Duodenal mucosa (tissue), 2 donors: Measurements from ENCODE around the gene C10orf90.

ENCODE experiments used
- H3K27ac ChIP-seq: one replicate; pipeline ENCODE4 v1.7.0; 2013; ENCODE audit warnings: low read depth, low read length
- H3K27me3 ChIP-seq, 2 donors: one replicate each; pipeline ENCODE4 v1.7.0; 2013; ENCODE audit warnings: low read length in 2 of 2, control low read depth in 1 of 2; ENCODE audit not compliant: insufficient read depth in 2 of 2, control insufficient read depth in 1 of 2
- H3K36me3 ChIP-seq, 2 donors: one replicate each; pipeline ENCODE4 v1.7.0; 2013; ENCODE audit warnings: low read length in 2 of 2, control low read depth in 1 of 2; ENCODE audit not compliant: insufficient read depth in 2 of 2, control insufficient read depth in 1 of 2
- H3K4me1 ChIP-seq, 2 donors: one replicate each; pipeline ENCODE4 v1.7.0; 2013; ENCODE audit warnings: low read length in 2 of 2, control low read depth in 1 of 2; ENCODE audit not compliant: insufficient read depth in 2 of 2, control insufficient read depth in 1 of 2
- H3K4me3 ChIP-seq, 2 donors: one replicate each; pipeline ENCODE4 v1.7.0; 2013; ENCODE audit warnings: low read length in 2 of 2, low read depth in 1 of 2
- H3K9ac ChIP-seq, 2 donors: one replicate each; pipeline ENCODE4 v1.7.0; 2013; ENCODE audit warnings: low read length in 2 of 2, low read depth in 1 of 2
- H3K9me3 ChIP-seq, 2 donors: one replicate each; pipeline ENCODE4 v1.7.0; 2013; ENCODE audit warnings: low read length in 2 of 2, control low read depth in 1 of 2; ENCODE audit not compliant: control insufficient read depth in 1 of 2

Gene C10orf90

DNA sequence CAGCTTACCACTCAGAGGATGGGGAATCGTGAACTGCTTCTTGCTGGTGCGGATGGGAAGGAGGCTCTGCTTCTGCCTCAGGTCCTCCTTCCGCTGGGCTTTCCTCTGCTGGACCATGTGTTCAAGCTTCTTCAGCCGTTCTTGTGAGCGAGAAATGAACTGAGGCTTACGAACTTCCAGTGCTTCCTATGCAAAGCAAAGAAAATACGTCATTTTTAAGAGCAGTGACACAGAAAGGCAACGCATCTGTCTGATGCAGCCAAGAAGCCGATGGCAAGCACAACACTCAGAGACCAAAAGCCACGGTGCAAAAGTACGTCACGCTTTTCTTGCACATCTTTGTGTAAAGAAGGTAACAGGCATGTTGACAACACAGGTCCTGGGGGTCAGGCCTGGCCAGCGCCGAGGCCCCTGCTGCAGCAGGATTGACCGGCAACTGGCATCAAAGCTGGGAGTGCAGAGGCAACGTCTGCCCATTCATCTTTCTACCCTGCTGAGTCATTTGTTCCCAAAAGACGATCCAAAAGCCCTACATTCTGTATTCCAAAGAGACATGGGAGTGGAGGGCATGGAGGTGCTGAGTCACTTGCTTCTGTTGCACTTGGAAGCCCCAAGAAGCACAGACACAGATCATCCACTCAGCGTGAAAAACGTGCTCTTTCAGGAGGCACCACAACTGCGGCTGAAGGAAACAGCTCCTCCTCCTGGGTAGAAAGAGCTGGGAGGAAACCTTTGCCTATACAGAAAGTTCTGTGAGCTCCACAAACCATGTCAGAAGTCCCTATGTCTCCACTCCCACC, 211.3 kb downstream of the C10orf90 start:
- no peak overlapping the region for H3K9ac ChIP-seq
- no peaks in the 10 kb centered on the region for H3K9me3 ChIP-seq
- no peaks in the 10 kb centered on the region for H3K36me3 ChIP-seq
- no peak overlapping the region for H3K27ac ChIP-seq
- no peaks in the 10 kb centered on the region for H3K27me3 ChIP-seq
- peaks cover 0 to 5% of the 10 kb centered on the region in 2 donors for H3K4me1 ChIP-seq
- H3K4me3 ChIP-seq: no peak overlapping the region

DNA sequence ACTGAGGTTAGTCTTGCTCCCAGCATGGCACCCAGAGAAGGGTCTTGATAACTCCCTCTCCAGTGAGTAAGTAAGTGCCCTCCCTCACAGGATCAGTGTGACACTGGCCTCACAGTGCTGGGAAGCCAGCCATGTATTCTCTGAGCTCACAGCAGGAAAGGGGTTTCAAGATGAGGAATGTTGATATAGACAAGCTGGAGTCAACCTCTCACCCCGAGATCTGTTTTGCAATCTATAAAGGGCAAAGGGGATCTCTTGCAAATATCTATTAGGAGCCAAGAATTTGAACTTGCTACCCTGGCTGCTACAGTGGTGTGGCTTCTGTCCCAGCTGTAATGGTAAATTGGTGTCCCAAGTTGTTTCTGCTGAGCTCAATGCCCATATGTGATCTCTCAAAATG, 212.0 kb downstream of the C10orf90 start:
- H3K36me3 ChIP-seq: no peaks in the 10 kb centered on the region
- H3K27me3 ChIP-seq: no peaks in the 10 kb centered on the region
- H3K9ac ChIP-seq: no peak overlapping the region

DNA sequence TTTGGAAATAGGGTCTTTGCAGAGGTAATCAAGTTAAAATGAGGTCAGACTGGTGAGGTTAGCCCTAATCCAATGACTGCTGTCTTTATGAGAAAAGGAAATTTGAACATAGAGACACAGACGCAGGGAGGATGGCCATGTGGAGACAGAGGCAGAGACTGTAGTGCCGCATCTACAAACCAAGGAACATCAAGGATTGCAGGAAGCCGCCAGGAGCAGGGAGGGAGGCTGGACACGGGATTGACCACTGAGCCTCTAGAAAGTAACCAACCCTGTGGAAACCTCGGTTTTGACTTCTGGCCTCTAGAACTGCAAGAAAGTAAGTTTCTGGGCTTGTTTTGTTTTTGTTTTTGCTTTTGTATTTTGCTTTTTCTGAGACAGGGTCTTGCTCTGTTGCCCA, 213.9 kb downstream of the C10orf90 start:
- H3K36me3 ChIP-seq: no peaks in the 10 kb centered on the region
- no peaks in the 10 kb centered on the region for H3K9me3 ChIP-seq
- H3K27ac ChIP-seq: no peak overlapping the region
- H3K9ac ChIP-seq: no peak overlapping the region
- H3K4me3 ChIP-seq: no peak overlapping the region
- peaks cover 0 to 5% of the 10 kb centered on the region in 2 donors for H3K4me1 ChIP-seq
- no peaks in the 10 kb centered on the region for H3K27me3 ChIP-seq

More for the DNA sequence above, 212.0 kb downstream of the C10orf90 start:
- Histone ChIP-seq H3K4me1 (peaks cover 0 to 5% of the 10 kb centered on the region in 2 donors), H3K4me3 (no peak overlapping the region), H3K27ac (no peak overlapping the region), H3K9me3 (no peaks in the 10 kb centered on the region)

DNA sequence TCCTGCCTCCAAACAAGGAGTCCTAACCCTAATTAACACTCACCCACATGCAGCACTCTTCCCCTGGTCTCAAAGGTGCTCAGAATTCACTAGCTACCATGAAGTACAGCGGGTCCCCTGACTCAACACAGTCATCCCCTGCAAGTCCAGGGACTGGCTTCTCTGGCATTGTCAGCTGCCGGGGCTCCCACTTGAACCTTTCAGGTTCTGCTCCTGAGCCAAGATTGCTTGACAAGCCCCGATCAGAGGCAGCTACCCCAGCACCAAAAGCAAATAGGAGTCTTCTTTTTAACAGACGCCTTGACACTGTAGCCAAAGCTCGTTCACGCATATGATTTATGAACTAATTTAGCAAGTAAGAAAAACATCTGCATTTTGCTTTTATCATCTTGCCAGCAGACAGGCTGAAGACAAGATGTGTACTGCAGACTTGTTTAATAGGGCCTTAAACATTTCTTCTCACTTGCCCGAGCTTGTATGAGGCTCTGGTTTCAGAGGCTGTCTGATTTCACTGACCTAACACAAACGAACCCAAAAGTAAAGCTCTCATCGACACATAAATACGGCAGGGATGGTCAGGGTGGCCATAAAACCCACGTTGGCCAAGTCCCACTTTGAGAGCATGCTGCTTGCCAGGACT, 214.6 kb downstream of the C10orf90 start:
- H3K9me3 ChIP-seq: no peaks in the 10 kb centered on the region
- H3K27me3 ChIP-seq: no peaks in the 10 kb centered on the region
- H3K36me3 ChIP-seq: no peaks in the 10 kb centered on the region
- H3K4me3 ChIP-seq: no peak overlapping the region
- H3K9ac ChIP-seq: no peak overlapping the region
- peaks cover 0 to 5% of the 10 kb centered on the region in 2 donors for H3K4me1 ChIP-seq
- no peak overlapping the region for H3K27ac ChIP-seq

DNA sequence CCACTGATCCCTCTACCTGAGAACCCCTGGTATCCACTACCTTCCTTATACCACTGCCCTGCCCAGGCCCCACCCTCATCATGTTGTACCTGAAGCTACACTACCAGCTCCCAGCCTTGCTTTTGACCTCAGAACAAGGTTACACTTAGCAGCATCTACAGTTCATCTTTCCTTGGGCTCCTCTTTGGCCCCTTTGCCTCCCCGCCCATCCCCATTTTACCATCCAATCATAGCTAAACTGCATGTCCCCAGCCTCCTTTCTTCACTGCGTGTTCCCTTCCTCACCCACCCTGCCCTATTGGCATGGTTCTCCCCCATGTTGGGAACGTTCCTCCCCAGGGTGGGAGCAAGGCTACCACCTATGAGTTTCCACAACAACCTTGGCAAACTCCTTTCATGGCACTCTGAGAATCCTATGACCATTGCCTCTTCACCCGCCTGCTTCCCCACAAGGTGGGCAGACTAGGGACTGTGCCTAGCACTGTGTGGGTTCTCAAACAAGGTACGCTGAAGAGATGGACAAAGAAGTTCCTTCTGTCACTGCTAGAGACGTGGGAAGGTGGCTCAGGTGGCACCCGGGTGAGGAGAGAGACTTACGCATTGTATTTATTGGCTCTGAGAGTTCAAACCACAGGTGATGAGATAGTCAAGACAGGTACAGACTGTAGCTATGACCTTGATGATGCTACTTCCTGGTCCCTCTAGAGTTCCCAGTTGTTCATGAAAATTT, 215.3 kb downstream of the C10orf90 start:
- Histone ChIP-seq H3K27me3 (no peaks in the 10 kb centered on the region), H3K27ac (no peak overlapping the region), H3K4me1 (peaks cover 0 to 4% of the 10 kb centered on the region in 2 donors), H3K9ac (no peak overlapping the region), H3K4me3 (no peak overlapping the region), H3K36me3 (no peaks in the 10 kb centered on the region), H3K9me3 (no peaks in the 10 kb centered on the region)

DNA sequence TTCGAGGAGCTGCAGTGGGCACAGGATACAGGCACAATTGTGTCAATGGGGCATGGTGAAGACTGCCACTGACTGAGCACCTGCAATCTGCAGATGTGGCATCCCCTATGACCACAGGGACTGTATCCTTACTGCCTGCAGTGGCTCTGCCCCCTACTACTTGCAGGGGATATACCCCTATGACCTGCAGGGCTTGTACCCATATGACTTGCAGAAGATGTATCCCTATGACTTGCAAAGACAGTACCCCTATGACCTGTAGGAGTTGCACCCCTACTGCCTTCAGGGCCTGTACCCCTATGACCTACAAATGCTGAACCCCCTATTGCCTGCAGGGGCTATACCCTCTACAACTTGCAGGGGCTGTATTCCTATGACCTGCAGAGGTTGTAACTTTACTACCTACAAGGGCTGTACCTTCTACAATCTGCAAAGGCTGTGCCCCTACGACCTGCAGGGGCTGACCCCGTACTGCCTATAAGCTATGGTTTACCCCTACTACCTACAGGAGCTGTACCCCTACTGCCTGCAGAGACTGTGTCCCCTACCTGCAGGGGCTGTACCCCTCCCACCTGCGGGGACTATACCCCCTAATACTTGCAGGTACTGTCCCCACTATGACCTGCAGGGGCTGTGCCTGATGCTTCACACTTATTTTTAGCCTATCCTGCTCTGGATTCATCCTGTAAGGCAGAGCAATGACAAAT, 216.3 kb downstream of the C10orf90 start:
- no peak overlapping the region for H3K9ac ChIP-seq
- no peak overlapping the region for H3K4me3 ChIP-seq
- H3K9me3 ChIP-seq: no peaks in the 10 kb centered on the region
- no peaks in the 10 kb centered on the region for H3K27me3 ChIP-seq
- H3K4me1 ChIP-seq: no peaks in the 10 kb centered on the region
- no peaks in the 10 kb centered on the region for H3K36me3 ChIP-seq
- H3K27ac ChIP-seq: no peak overlapping the region

DNA sequence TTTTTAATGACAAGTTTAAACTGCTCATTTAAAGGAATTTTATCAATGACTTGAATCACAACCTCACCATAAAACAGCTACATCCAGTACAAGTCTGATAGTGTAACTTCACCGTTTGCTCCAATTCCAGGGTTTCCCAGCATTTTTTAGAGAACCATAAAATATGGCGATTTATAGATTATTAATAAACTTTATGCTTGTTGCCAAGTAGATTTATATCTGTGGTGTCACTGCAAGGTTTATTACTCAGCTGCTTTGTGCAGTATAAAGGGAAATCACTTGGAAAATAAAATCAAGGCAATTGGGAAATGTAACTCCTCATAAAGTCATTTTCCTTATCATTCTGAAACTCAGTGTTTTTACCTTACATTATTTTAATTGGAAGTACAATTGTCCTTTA, 218.2 kb downstream of the C10orf90 start:
- H3K4me1 ChIP-seq: no peaks in the 10 kb centered on the region
- H3K27me3 ChIP-seq: no peaks in the 10 kb centered on the region
- no peak overlapping the region for H3K9ac ChIP-seq
- H3K27ac ChIP-seq: no peak overlapping the region
- no peak overlapping the region for H3K4me3 ChIP-seq
- no peaks in the 10 kb centered on the region for H3K9me3 ChIP-seq
- no peaks in the 10 kb centered on the region for H3K36me3 ChIP-seq

DNA sequence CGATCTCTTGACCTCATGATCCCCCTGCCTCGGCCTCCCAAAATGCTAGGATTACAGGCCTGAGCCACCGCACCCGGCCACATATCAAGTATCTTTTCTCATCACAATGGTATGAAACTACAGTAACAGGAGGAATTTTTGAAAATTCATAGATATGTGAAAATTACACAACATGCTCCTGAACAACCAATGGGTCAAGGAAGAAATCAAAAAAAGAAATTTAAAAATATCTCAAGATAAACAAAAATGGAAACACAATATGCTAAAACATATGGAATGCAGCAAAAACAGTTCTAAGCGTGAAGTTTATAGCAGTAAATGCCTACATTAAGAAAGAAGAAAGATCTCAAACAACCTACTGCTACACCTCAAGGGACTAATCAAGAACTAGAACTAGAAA, 222.4 kb downstream of the C10orf90 start:
- no peak overlapping the region for H3K9ac ChIP-seq
- no peak overlapping the region for H3K4me3 ChIP-seq
- no peak overlapping the region for H3K27ac ChIP-seq
- no peaks in the 10 kb centered on the region for H3K4me1 ChIP-seq
- no peaks in the 10 kb centered on the region for H3K36me3 ChIP-seq
- no peaks in the 10 kb centered on the region for H3K27me3 ChIP-seq
- H3K9me3 ChIP-seq: no peaks in the 10 kb centered on the region

DNA sequence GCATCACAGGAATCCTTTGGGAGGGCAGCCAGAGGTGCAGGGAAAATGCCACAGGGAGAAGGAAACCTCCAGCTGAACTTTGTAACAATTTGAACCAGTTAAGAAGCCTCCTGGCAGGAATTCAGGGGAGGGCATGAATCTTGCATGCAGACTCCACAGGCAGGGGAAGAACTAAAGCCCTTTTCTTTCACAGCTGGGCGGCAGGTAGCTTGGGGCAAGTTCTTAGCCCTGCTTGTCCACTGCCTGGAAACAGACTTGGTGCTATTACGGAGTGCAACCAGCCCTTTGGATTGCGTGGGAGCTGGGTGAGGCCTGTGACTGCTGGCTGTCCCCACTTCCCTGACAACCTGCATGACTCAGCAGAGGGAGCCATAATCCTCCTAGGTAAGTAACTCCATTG, 230.6 kb downstream of the C10orf90 start:
- Histone ChIP-seq H3K9me3 (no peaks in the 10 kb centered on the region), H3K9ac (no peak overlapping the region), H3K36me3 (no peaks in the 10 kb centered on the region), H3K27me3 (no peaks in the 10 kb centered on the region), H3K27ac (no peak overlapping the region), H3K4me1 (no peaks in the 10 kb centered on the region), H3K4me3 (no peak overlapping the region)

DNA sequence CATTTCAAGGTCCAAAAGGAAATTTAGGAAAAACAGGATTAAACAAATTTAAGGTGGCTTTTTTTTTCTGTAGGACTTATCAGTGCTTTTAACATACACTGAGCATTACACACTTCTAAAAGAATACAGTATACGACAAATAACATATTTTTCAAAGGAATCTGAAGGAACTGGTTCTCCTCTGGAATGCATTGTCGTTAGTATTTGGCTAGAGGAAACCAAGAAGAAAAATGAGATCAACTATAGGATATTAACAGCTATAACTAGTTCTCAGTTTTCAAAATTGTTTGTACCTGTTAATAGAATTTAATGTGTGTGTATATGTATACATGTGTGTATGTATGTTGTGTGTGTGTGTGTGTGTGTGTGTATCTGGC, 232.1 kb downstream of the C10orf90 start:
- Histone ChIP-seq H3K9me3 (no peaks in the 10 kb centered on the region), H3K4me1 (no peaks in the 10 kb centered on the region), H3K27ac (no peak overlapping the region)

More for the DNA sequence above, 232.1 kb downstream of the C10orf90 start:
- H3K9ac ChIP-seq: no peak overlapping the region
- no peaks in the 10 kb centered on the region for H3K36me3 ChIP-seq
- no peak overlapping the region for H3K4me3 ChIP-seq
- no peaks in the 10 kb centered on the region for H3K27me3 ChIP-seq
